DOHH2 (cell line): Measurements from ENCODE around the gene SGO2.

ENCODE experiments used
- H3F3A ChIP-seq: fragments of 200-600 bp; sonication (generic), shearing (Covaris generic); 2 replicates; pipeline ENCODE4 v1.6.0; 2016; ENCODE audit warnings: antibody characterized with exemption, mild to moderate bottlenecking; ENCODE audit not compliant: control insufficient read depth, insufficient read depth
- H3K27ac ChIP-seq: fragments of 200-600 bp; sonication (generic); 2 replicates; pipeline ENCODE4 v1.5.1; 2014; ENCODE audit warnings: low read depth, mild to moderate bottlenecking, low read length, moderate library complexity
- H3K27me3 ChIP-seq: fragments of 200-600 bp; sonication (generic); 2 replicates; pipeline ENCODE4 v1.6.1; 2014; ENCODE audit warnings: mild to moderate bottlenecking, low read length, mixed read lengths; ENCODE audit not compliant: control insufficient read depth
- H3K36me3 ChIP-seq: fragments of 200-600 bp; sonication (generic); 2 replicates; pipeline ENCODE4 v1.6.1; 2014; ENCODE audit warnings: mild to moderate bottlenecking, low read length, moderate library complexity, mixed read lengths; ENCODE audit not compliant: control insufficient read depth
- H3K4me1 ChIP-seq: fragments of 200-600 bp; sonication (generic); 2 replicates; pipeline ENCODE4 v1.6.1; 2014; ENCODE audit warnings: mild to moderate bottlenecking, low read length, mixed read lengths; ENCODE audit not compliant: control insufficient read depth
- H3K4me2 ChIP-seq: fragments of 200-600 bp; sonication (generic); 2 replicates; pipeline ENCODE4 v1.6.0; 2014; ENCODE audit warnings: mild to moderate bottlenecking, low read length, moderate library complexity
- H3K4me3 ChIP-seq: fragments of 200-600 bp; sonication (generic); 2 replicates; pipeline ENCODE4 v1.5.1; 2014; ENCODE audit warnings: mild to moderate bottlenecking, low read length, mixed read lengths
- H3K79me2 ChIP-seq: fragments of 200-600 bp; sonication (generic); 2 replicates; pipeline ENCODE4 v1.6.1; 2014; ENCODE audit warnings: mild to moderate bottlenecking, low read length, mixed read lengths; ENCODE audit not compliant: control insufficient read depth
- H3K9me2 ChIP-seq: fragments of 200-600 bp; sonication (generic); replicated peaks from 2 replicates; pipeline ENCODE4 v1.6.1; 2014; ENCODE audit warnings: mild to moderate bottlenecking, low read length, mixed read lengths; ENCODE audit not compliant: control insufficient read depth
- H3K9me3 ChIP-seq: fragments of 200-600 bp; sonication (generic); 2 replicates; pipeline ENCODE4 v1.6.1; 2014; ENCODE audit warnings: antibody characterized with exemption, low read length, mixed read lengths; ENCODE audit not compliant: control insufficient read depth, insufficient read depth
- H4K20me1 ChIP-seq: fragments of 200-600 bp; sonication (generic); 2 replicates; pipeline ENCODE4 v1.6.0; 2014; ENCODE audit warnings: low read depth, mild to moderate bottlenecking, antibody characterized with exemption, low read length, moderate library complexity; ENCODE audit not compliant: control insufficient read depth, insufficient read depth
- CTCF ChIP-seq: fragments of 200-600 bp; sonication (generic); IDR thresholded peaks from one replicate; pipeline ENCODE4 v1.5.1; 2014; ENCODE audit warnings: antibody characterized with exemption, mild to moderate bottlenecking, low read depth, low read length; ENCODE audit not compliant: poor library complexity, severe bottlenecking
- EZH2phosphoT487 ChIP-seq: fragments of 200-600 bp; sonication (generic); IDR thresholded peaks from 2 replicates; pipeline ENCODE4 v1.6.1; 2017; ENCODE audit warnings: borderline replicate concordance, mild to moderate bottlenecking, antibody characterized with exemption, low read length, moderate library complexity, mixed read lengths

Gene SGO2

GRCh38 chr2:200486529-200486928 is 39.5 kb upstream of the SGO2 start:
- H3K27me3 ChIP-seq, result no peaks in the 10 kb centered on the region

DNA sequence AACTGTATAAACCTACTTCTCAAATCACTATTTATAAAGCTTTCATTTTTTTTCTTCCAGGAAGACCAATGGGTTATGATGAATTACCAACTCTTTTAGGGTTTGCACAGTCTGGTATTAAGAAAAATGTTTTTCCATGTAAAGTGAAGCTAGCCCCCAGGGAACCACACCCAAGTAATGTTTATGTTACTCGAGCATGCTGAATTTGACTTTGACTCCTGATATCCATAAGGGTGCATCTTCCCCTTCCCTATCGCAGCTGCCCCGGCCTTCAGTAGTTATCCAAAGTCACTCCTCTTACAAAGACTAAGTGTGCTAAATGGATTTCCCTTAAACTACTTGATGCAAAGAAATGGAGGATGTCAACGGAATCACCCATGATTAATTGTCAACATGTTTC is 37.8 kb upstream of the SGO2 start:
- Histone ChIP-seq H3K79me2 (no peaks in the 10 kb centered on the region), H3K9me2 (no peaks in the 10 kb centered on the region), H3K9me3 (no peaks in the 10 kb centered on the region), H3K4me3 (no peak overlapping the region), H3K27ac (no peak overlapping the region), H3F3A (no peaks in the 10 kb centered on the region), H3K4me1 (no peaks in the 10 kb centered on the region), H3K27me3 (no peaks in the 10 kb centered on the region), H4K20me1 (no peaks in the 10 kb centered on the region), H3K4me2 (no peak overlapping the region), H3K36me3 (peaks cover 24% of the 10 kb centered on the region)
- TF ChIP-seq EZH2phosphoT487, result no peak
- TF ChIP-seq CTCF, result no peak

More at GRCh38 chr2:200486529-200486928, 39.5 kb upstream of the SGO2 start:
- Histone ChIP-seq H3K9me2 (no peaks in the 10 kb centered on the region), H3K4me1 (no peaks in the 10 kb centered on the region), H3K4me2 (no peak overlapping the region), H3K4me3 (no peak overlapping the region), H3K79me2 (no peaks in the 10 kb centered on the region), H3K9me3 (no peaks in the 10 kb centered on the region), H4K20me1 (no peaks in the 10 kb centered on the region), H3K27ac (no peak overlapping the region), H3F3A (no peaks in the 10 kb centered on the region), H3K36me3 (peaks cover 7% of the 10 kb centered on the region)
- TF ChIP-seq CTCF (no peak), EZH2phosphoT487 (no peak)

- no peak overlapping the region for H3K4me3 ChIP-seq
- no peak for TF ChIP-seq EZH2phosphoT487
- no peak for TF ChIP-seq CTCF
- H4K20me1 ChIP-seq, result no peaks in the 10 kb centered on the region
- no peaks in the 10 kb centered on the region for H3K27me3 ChIP-seq
- no peaks in the 10 kb centered on the region for H3K9me2 ChIP-seq
- H3K27ac ChIP-seq, result no peak overlapping the region
- H3K79me2 ChIP-seq, result no peaks in the 10 kb centered on the region
- no peak overlapping the region for H3K4me2 ChIP-seq
- no peaks in the 10 kb centered on the region for H3K4me1 ChIP-seq
- H3K36me3 ChIP-seq, result peaks cover 32% of the 10 kb centered on the region
- no peaks in the 10 kb centered on the region for H3F3A ChIP-seq
- H3K9me3 ChIP-seq, result no peaks in the 10 kb centered on the region
Measured at GRCh38 chr2:200490001-200490400, 36.0 kb upstream of the SGO2 start.

DNA sequence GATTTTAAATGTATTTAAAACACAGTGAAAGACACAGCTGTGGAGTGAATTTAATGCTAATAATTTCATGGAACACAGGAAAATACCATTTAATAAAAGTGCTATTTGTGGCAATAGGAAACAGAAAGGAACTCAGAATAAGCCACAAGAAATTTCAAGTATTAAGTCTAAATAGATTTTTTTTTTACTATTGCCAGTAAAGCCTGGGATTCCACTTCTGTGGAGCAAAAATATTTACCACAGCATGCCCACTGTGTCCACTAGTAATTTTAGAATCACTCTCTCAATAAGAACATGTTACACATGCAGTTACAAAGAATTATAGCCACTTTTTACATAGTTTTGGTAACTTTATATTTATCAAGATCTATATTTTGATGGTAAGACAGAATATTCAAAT is 33.4 kb upstream of the SGO2 start:
- Histone ChIP-seq H3K4me2 (no peak overlapping the region), H3K4me3 (no peak overlapping the region), H3K79me2 (no peaks in the 10 kb centered on the region), H3F3A (no peaks in the 10 kb centered on the region), H3K9me2 (no peaks in the 10 kb centered on the region), H3K36me3 (peaks cover 41% of the 10 kb centered on the region), H3K4me1 (no peaks in the 10 kb centered on the region), H4K20me1 (no peaks in the 10 kb centered on the region), H3K9me3 (no peaks in the 10 kb centered on the region), H3K27me3 (no peaks in the 10 kb centered on the region), H3K27ac (no peak overlapping the region)
- no peak for TF ChIP-seq CTCF
- no peak for TF ChIP-seq EZH2phosphoT487
